ENCODE results near the gene HEXD. TPM values are rescaled to one million over a fixed set of nuclear protein-coding genes. Genes with fewer than 3 reads are reported as not detected.

HEXD gene
- total and polyA plus RNA-seq, 2 donors (not counting 3 experiments of a cell fraction or from before 2014, with no cell fraction given) = 12.9 to 18.6 TPM

DNA sequence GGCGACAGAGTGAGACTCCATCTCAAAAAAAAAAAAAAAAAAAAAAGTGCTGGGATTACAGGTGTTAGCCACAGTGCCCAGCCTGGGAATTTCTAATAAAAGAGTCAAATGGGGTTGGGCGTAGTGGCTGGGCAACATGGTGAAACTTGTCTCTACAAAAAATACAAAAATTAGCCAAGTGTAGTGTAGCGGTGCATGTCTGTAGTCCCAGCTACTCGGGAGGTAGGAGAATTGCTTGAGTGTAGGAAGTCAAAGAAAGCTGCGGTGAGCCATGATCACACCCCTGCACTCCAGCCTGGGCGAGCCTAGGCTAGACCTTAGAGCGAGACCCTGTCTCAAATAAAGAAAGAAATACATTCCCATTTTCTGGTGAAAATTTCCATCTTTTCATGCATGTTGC is 48.9 kb upstream of the HEXD start:
- Histone ChIP-seq H3K9ac (replicated peaks; ENCODE audit: extremely low read depth, insufficient read depth, low read length) (no peak overlapping the region), H2AFZ (ENCODE audit: low read depth, low read length) (no peak overlapping the region), H3K9me1 (replicated peaks; ENCODE audit: control insufficient read depth, extremely low read depth, insufficient read depth, low read length) (no peaks in the 10 kb centered on the region), H3K9me3 (replicated peaks; ENCODE audit: control insufficient read depth, insufficient read depth, low read length) (no peaks in the 10 kb centered on the region), H4K20me1 (replicated peaks; ENCODE audit: control insufficient read depth, extremely low read depth, insufficient read depth, low read length) (no peaks in the 10 kb centered on the region), H3K27me3 (ENCODE audit: control insufficient read depth in 2 of 2, insufficient read depth in 2 of 2, low read length in 2 of 2) (peaks cover 29% of the 10 kb centered on the region in 2 experiments), H3K4me3 (replicated peaks in 1 of 3; ENCODE audit: insufficient read depth in 1 of 3, low read depth in 1 of 3, low read length in 3 of 3) (no peak overlapping the region), H3K4me1 (ENCODE audit: control insufficient read depth, extremely low read depth, insufficient read depth, low read length) (no peaks in the 10 kb centered on the region), H3K27ac (ENCODE audit: insufficient read depth, low read depth, low read length) (no peak overlapping the region), H3K79me2 (ENCODE audit: control insufficient read depth, insufficient read depth, low read length) (no peaks in the 10 kb centered on the region), H3K36me3 (ENCODE audit: control insufficient read depth in 2 of 2, extremely low read depth in 1 of 2, insufficient read depth in 2 of 2, low read length in 2 of 2) (no peaks in the 10 kb centered on the region), H3K4me2 (ENCODE audit: insufficient read depth, low read length) (no peak overlapping the region)
- no TSS peak for BruUV-seq (replicated peaks)
- intact Hi-C loops (cut with micrococcal nuclease) (no loop called here), dilution Hi-C loops (cut with MboI; ENCODE audit: extremely low pct_ligation_motif_present, low sequenced_read_pairs) (no loop called here)
- DNase-seq (ENCODE audit: low read depth, low spot score) = no peak
- ChIA-PET POLR2A (no interaction called here), CTCF (interaction anchor here (1.6 kb wide), 1 partner anchor 185 kb away, joined by 4 read pairs; no protein-coding TSS in a partner anchor)
- FAIRE-seq = no peak
- TF ChIP-seq MYC (IDR thresholded peaks at IDR 0.05; ENCODE audit: low read depth, low read length) (no peak), FOS (IDR thresholded peaks at IDR 0.05; ENCODE audit: borderline replicate concordance, insufficient read depth, low read length) (no peak), POLR2A (IDR thresholded peaks at IDR 0.05; ENCODE audit: low read depth, low read length) (no peak), EZH2 (IDR thresholded peaks at IDR 0.05; ENCODE audit: borderline replicate concordance, low read depth, low read length, severe bottlenecking) (no peak), JUN (IDR thresholded peaks at IDR 0.05; ENCODE audit: borderline replicate concordance, insufficient read depth, insufficient read length, low read depth) (no peak), POLR2AphosphoS5 (IDR thresholded peaks at IDR 0.05; ENCODE audit: insufficient read depth, low read depth, low read length) (no peak), GATA2 (IDR thresholded peaks at IDR 0.05; ENCODE audit: insufficient read depth, insufficient read length, low read depth, low read length) (no peak)
- TF ChIP-seq, protein P1, sequence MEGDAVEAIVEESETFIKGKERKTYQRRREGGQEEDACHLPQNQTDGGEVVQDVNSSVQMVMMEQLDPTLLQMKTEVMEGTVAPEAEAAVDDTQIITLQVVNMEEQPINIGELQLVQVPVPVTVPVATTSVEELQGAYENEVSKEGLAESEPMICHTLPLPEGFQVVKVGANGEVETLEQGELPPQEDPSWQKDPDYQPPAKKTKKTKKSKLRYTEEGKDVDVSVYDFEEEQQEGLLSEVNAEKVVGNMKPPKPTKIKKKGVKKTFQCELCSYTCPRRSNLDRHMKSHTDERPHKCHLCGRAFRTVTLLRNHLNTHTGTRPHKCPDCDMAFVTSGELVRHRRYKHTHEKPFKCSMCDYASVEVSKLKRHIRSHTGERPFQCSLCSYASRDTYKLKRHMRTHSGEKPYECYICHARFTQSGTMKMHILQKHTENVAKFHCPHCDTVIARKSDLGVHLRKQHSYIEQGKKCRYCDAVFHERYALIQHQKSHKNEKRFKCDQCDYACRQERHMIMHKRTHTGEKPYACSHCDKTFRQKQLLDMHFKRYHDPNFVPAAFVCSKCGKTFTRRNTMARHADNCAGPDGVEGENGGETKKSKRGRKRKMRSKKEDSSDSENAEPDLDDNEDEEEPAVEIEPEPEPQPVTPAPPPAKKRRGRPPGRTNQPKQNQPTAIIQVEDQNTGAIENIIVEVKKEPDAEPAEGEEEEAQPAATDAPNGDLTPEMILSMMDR (IDR thresholded peaks at IDR 0.05; ENCODE audit: extremely low read depth in 1 of 2, insufficient read depth in 1 of 2, low read depth in 1 of 2, low read length in 2 of 2) = no peak
- TF ChIP-seq, protein P2, sequence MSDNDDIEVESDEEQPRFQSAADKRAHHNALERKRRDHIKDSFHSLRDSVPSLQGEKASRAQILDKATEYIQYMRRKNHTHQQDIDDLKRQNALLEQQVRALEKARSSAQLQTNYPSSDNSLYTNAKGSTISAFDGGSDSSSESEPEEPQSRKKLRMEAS (IDR thresholded peaks at IDR 0.05; ENCODE audit: insufficient read depth, insufficient read length) = no peak

All from endothelial cell of umbilical vein (primary cell).